NCI-H1417 treated with DMSO at 0.1 percent for 48 hours (cell line): Measurements from ENCODE around the gene RHBG.

Source experiments
- DNase-seq: peaks from one replicate; lab custom pipeline; 2025; lab: John Stamatoyannopoulos, UW

Gene RHBG

GRCh38 chr1:156427957-156428356, 58.9 kb downstream of the RHBG start:
- no peak for DNase-seq

- DNase-seq, result no peak
These were observed 59.8 kb downstream of the RHBG start for GRCh38 chr1:156428746-156429288.

- DNase-seq, result no peak
These were observed 60.5 kb downstream of the RHBG start for GRCh38 chr1:156429313-156430060.

- no peak for DNase-seq
These were observed 61.3 kb downstream of the RHBG start for GRCh38 chr1:156430303-156430702.

- DNase-seq, result no peak
These were observed 61.9 kb downstream of the RHBG start for GRCh38 chr1:156430866-156431265.

- no peak for DNase-seq
These were observed 62.4 kb downstream of the RHBG start for GRCh38 chr1:156431366-156431765.

- no peak for DNase-seq
These were observed 63.0 kb downstream of the RHBG start for GRCh38 chr1:156431769-156432668.

GRCh38 chr1:156432669-156433018, 63.6 kb downstream of the RHBG start:
- DNase-seq, result no peak

- no peak for DNase-seq
These were observed 64.0 kb downstream of the RHBG start for GRCh38 chr1:156433032-156433431.

GRCh38 chr1:156433602-156434001, 64.6 kb downstream of the RHBG start:
- no peak for DNase-seq
